Fibroblast of skin of right biceps (primary cell): Measurements from ENCODE around the gene ZSCAN22.

Experiments used
- DNase-seq: peaks from one replicate; pipeline ENCODE4 v3.0.0-alpha.2; 2013

The ZSCAN22 gene

DNA sequence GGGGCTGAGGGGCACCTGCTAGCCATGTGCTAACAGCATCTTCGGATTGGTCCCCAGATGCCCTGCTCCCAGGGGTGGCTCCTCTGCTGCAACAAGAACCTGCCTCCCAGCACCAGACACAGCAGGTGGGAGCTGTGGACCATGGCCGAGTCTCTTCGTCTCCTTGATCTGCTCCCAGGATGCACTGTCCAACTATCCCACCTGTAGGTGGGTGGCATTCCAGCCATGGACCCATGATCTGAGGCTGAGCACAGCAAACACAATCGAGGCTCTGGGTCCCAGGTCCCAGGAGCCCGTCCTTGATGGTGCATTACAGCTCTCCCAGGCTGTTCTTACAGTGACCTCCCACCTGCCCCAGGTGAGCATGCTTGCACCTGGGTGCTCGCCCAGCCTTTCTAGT is 52.5 kb downstream of the ZSCAN22 start:
- no peak for DNase-seq

DNA sequence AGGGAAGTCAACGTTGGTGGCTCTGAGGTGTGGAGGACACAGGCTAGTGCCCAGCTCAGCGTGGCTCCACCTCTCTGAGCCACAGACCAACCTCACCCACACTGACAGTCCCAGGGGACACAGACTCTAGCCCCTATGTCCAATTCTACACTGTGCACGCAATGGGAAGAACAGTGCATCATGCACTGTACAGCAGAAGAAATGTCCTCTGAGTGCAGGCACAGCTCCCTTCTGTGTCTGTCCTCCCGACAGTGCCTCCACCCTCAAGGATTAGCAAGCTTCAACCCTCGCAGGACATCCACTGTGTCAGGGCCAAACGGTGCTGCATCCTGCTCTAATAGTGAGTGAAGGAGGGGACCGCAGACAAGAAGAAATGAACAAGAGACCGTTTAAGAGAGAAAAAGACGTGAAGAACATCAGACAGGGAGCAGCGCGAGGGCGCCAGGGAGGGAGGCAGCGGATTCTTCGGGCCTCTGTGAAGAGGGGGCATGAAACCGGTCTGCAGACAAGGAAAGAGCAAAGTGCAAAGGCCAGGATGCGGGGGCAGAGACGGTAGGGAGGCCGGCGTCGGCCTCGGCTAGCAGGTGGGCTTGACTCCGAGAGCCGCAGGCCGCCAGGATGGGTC is 53.4 kb downstream of the ZSCAN22 start:
- DNase-seq = no peak

DNA sequence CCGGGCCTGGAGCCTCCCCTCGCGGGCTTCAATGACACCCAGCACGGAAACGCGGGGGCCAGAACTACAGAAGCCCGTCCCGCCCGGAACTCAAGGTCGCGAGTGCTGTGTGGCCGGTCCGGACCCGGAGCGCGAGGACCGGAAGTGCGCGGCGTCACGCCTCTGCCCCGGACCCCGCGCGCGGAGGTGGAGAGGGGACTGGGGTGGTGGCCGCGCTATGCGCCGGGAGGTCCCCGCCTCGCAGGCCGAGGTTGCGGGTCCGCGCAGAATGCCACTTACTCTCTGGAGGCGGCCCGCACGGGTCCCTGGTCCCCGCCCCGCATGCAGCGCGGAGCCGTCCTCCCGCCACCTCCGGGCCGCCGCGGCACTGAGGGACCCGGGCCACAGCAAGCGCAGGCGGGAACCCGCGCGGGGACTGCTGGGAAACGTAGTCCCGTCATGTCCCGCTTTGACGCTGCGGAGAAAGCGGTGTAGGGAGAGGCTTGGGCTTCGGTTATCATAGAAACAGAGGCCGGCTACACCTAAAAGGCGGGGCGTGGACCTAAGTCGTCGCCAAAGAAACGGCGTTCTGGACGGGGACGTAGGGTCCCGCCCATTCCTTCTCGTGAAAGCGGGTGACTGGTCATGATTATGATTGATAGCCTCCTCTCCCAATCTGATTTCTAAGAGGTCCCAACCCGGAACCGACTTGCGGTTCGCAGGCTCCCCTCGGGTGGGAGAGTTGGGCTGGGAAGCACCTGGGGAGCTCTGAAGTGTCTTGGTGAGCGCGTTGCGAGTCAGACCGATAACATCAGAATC is 54.1 kb downstream of the ZSCAN22 start, which contains the start of gene ZNF837:
ZNF837 (minus strand) TSS at position 369 of the 798 bp plus-strand sequence. CDS start 11,698 bp downstream, outside the sequence.
- peak; percentile 100 for DNase-seq

DNA sequence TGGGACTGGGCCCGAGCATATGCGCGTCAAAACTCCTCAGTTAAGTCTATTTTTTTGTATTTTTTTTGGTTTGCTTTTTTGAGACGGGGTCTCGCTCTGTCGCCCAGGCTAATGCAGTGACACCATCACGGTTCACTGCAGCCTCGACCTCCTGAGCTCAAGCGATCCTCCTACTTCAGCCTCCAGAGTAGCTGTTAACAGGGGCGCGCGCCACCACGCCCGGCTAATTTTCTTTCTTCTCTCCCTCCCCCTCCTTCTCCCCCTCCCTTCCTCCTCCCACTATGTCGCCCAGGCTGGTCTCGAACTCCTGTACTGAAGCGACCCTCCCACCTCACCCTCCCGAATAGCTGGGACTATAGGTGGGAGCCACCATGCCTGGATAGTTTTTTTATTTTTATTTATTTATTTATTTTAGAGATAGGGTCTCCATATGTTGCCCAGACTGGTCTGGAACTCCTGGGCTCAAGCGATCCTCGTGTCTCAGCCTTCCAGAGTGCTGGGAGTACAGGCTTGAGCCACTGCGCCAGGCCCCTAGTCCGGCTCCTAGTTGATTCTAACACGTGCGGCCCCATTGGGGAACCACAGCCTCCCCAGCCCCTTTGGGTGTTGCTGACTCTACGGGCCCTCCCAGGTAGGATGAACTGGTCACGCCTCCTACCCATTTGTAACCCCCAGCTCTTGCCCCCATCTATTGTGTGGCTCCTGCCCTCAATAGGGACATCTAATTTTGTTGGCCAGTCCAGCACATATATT is 54.8 kb downstream of the ZSCAN22 start:
- no peak for DNase-seq

DNA sequence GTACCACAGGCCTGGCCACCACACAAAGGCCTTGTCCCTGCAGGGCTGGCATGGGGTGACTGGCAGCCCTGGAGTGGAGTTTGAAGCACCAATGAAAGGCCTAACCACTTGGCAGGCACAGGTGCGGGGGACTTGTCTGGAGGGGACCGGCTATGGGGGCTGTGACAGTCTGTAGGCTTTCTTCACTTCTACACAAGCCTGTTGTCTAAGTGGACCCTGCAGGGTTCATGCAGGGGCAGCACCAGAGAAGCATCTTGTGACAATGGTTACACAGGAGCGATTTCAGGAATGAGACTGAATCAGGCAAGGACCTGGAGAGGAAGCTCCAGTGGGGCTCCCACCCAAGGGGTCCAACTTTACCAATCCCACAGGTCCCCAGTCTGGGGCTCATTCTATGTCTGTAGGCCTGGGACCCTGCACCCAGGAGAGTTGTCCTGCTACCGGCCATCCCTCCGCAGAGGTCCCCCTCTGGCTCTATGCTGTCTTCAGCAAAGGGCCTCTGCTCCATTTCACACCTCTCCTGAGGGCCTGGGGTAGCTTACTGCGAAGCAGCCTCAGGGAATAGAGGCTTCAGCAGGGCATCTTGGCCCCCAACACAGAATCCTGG is 56.3 kb downstream of the ZSCAN22 start:
- no peak for DNase-seq

DNA sequence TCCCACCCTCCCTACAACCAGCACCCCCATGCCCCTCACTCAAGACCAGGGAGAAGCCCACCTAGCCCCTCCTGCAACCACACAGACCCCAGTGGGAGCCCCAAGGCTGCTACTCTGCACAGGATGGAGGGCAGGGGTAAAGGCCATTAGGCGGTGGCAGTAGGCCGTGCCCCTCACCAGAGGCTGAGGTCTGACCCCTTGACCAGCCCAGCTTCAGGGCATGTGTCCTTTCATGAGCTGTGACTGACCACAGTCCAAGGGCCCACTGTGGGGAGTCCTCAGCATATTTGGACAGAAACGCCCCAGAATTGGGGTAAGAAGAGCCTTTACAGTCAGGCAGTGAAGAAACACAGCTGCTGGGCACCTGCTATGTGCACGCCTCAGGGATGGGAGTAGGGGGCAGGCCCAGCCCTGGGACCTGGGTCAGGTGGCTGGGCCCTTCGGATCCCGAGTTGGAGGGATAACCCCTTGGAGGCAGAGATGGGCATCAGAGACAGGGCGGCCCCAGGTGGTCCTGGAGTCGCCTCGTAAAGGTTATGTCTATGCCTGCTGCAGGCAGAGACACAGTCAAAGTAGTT is 58.6 kb downstream of the ZSCAN22 start:
- no peak for DNase-seq

DNA sequence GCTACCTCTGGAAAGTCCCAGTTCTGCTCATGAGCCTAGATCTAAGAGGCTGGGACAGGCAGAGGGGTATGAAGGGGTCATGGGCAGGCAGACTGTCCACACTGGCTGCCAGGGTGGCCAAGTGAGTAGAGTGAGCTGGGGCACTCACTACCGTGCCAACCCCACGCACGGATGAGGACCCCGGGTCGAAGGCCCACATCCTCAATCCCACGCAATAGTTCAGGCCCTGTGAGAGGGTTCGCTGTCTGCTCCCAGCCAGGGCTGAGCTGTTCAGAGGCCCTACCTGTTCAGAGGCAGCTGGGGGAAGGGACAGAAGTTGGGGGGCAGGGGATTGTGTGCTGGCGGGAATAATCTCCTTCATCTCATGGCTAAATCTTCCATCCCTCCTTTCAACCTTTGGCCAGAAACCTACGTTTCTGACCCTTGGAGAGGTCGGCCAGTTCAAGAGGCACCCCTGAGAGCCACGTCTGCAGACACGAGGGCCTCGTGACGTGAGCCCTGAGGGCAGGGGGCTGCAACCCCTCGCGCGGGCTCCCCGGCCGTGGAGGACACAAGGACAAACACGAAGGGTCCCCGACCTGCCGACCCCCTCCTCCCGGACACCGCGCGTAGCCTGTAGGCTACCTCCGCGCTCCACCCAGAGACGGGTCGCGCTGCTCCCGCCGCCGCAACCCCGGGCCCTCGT is 59.2 kb downstream of the ZSCAN22 start:
- DNase-seq = no peak

DNA sequence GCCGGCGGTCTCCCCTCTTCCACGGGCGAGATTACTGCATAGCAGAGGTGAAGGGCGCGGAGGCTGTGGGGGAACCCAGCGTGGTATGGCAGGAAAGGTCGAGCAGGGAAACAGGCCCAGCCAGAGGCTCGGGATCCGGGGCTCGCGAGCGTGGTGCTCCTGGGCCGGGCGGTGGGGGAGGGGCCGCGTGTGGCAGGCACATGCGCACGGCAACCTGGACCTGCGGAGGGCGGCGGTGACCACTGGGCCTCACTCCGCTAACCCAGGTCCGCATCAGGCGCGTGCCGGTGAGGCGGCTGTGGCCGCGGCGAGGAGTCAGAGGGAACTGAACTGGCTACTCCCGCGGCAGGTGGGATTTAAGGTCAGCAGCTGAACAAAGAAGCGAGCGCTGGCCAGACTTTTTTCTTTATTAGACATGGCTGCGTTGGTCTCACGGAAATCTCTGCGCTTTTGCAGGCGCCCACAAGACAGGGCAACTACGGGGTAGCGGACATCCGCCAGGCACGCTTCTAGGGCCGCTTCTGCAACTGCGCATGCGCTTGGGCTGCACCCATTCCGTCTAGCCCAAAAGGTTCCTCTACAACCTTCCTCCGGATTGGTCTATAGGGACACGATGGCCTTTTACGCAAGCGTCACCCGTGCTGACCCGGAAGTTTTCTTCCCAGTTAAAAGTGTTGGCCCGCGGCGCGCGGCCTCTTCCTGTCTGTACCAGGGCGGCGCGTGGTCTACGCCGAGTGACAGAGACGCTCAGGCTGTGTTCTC is 60.0 kb downstream of the ZSCAN22 start, which contains the start of gene RPS5:
RPS5 (plus strand) TSS at position 694 of the 762 bp plus-strand sequence. CDS start 869 bp downstream, outside the sequence.
- peak; percentile 99 for DNase-seq

DNA sequence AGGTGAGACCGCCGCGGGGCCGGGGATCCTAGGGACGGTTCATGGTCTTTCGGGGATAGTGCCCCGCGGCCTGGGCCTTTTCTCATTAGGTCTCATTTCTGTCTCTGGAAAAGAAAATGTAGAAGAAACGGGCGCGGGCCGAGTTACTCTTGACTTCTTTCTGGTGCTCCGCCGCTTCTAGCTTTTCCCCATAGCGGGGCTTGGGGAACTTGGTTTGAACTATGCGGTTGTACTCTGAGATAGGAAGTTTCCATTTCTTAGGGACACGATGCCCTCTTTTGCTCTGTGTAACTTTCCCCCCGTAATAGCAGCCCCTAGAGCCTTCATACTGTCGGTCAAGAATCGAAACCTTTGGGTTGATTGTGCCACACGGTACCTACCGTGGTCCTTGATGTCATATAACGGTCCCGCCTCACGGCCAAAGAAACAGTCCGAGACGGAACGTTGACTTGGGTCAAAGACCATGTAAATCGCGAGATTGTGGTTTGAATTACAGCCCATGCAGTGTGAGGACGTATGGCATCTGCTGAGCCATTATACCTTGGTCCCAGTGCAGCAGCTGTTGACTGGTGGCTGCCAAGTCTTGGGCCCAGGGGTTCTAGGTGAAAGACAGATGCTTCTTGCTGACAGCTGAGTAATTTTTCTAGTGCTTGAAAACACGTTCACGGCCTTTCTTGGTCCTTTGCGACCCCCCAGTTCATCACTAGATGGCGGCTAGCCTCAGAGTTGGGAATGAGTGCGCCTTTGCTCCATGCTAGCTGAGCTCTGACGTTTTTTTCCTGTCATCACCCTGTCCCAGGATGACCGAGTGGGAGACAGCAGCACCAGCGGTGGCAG is 60.8 kb downstream of the ZSCAN22 start:
- no peak for DNase-seq

DNA sequence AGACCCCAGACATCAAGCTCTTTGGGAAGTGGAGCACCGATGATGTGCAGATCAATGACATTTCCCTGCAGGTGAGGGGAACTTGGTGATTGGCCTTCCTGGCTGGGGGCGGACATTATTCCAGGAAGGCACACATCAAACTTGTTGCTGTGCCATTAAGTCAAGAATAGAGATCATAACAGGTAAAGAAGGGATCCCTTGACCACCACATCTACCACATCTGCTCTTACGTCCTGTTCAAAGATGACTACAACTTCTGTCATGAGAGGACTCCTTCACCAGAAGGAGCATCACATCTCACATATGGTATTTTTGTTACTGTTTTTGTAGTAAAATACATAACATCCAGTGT is 61.4 kb downstream of the ZSCAN22 start:
- no peak for DNase-seq
